ENCODE results near the gene AFG1L.

The AFG1L gene

GRCh38 chr6:108252055-108252454 lies 42.8 kb upstream of the AFG1L start:
- H3K9me3 ChIP-seq: no peaks in the 10 kb centered on the region
- H3K36me3 ChIP-seq: no peaks in the 10 kb centered on the region
- peaks cover 84 to 99% of the 10 kb centered on the region in 2 experiments for H3K4me1 ChIP-seq (ENCODE audit: control insufficient read depth in 1 of 2, insufficient read depth in 1 of 2, low read depth in 1 of 2, low read length in 1 of 2)
- TF ChIP-seq CTCF (IDR thresholded peaks at IDR 0.05): no peak
- no peak overlapping the region for H3K4me3 ChIP-seq (ENCODE audit: low read depth in 1 of 2, low read length in 1 of 2)
- no peak overlapping the region for H3K27ac ChIP-seq
- no peaks in the 10 kb centered on the region for H3K27me3 ChIP-seq

DNA sequence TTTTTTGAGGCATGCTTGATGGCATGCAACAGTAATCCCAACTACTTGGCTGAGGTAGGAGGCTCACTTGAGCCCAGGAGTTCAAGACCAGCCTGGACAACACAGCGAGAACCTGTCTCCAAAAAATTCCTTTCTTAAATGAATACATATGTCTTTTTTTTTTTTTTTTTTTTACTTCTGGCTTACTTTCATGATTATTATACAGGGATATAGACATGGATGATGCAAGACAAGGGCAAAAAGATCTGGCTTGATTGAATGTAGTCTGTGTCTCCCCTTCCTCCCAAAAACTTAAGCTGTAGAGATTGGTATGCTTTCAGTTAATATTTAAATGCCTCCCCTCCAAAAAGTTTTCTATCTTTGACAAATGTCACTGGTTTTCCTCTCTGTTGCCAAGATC lies 41.6 kb upstream of the AFG1L start:
- Histone ChIP-seq H3K9me3 (no peaks in the 10 kb centered on the region), H3K4me3 (ENCODE audit: low read depth in 1 of 2, low read length in 1 of 2) (no peak overlapping the region), H3K36me3 (no peaks in the 10 kb centered on the region), H3K27ac (peak overlapping the region; percentile 89), H3K4me1 (ENCODE audit: control insufficient read depth in 1 of 2, insufficient read depth in 1 of 2, low read depth in 1 of 2, low read length in 1 of 2) (peaks cover 85 to 100% of the 10 kb centered on the region in 2 experiments), H3K27me3 (no peaks in the 10 kb centered on the region)
- TF ChIP-seq CTCF (IDR thresholded peaks at IDR 0.05): no peak

GRCh38 chr6:108254433-108255410 lies 40.1 kb upstream of the AFG1L start:
- H3K36me3 ChIP-seq: no peaks in the 10 kb centered on the region
- peak overlapping the region; percentile 43 to 52 for H3K4me3 ChIP-seq (ENCODE audit: low read depth in 1 of 2, low read length in 1 of 2)
- no peaks in the 10 kb centered on the region for H3K27me3 ChIP-seq
- TF ChIP-seq CTCF (IDR thresholded peaks at IDR 0.05): no peak
- H3K4me1 ChIP-seq (ENCODE audit: control insufficient read depth in 1 of 2, insufficient read depth in 1 of 2, low read depth in 1 of 2, low read length in 1 of 2): peaks cover 94 to 100% of the 10 kb centered on the region in 2 experiments
- H3K27ac ChIP-seq: peak overlapping the region; percentile 89
- no peaks in the 10 kb centered on the region for H3K9me3 ChIP-seq

DNA sequence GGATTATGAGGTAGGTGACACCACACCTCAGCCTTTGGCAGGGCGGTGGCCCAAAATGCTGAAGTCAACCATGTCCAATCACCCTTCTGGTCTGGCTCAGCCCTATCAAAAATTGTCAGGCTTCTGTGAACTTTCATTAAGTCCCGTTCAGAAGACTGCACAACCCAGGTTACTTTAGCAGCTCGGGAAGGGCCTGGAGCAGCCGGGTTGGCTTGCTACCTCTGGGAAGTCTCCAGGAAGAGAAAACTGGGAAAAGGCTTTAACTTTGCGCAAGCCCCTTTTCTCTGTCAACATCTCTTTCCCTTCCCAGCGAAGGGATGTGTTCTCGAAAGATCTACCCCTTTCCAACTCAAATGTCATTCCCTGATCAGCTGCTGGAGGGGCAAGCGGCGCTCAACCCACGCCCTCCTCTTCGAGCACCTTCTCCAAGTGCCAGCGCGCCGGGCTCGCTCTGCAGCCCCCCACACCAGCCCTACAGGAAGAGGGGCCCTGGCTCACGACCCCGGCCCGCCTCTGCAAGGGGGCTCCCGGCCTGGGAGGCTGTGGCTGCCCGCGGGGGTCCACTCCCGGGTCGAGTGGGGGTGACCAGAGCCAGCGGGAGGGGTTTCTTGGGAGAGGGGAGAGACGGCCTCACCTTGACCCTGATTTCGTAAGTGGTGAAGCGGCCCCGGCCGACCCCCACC lies 34.6 kb upstream of the AFG1L start:
- TF ChIP-seq CTCF (IDR thresholded peaks at IDR 0.05): no peak
- peaks cover 58 to 59% of the 10 kb centered on the region in 2 experiments for H3K4me1 ChIP-seq (ENCODE audit: control insufficient read depth in 1 of 2, insufficient read depth in 1 of 2, low read depth in 1 of 2, low read length in 1 of 2)
- H3K9me3 ChIP-seq: no peaks in the 10 kb centered on the region
- H3K4me3 ChIP-seq (ENCODE audit: low read depth in 1 of 2, low read length in 1 of 2): peak overlapping the region; percentile 74 to 92
- no peaks in the 10 kb centered on the region for H3K27me3 ChIP-seq
- no peaks in the 10 kb centered on the region for H3K36me3 ChIP-seq
- peak overlapping the region; percentile 98 for H3K27ac ChIP-seq

DNA sequence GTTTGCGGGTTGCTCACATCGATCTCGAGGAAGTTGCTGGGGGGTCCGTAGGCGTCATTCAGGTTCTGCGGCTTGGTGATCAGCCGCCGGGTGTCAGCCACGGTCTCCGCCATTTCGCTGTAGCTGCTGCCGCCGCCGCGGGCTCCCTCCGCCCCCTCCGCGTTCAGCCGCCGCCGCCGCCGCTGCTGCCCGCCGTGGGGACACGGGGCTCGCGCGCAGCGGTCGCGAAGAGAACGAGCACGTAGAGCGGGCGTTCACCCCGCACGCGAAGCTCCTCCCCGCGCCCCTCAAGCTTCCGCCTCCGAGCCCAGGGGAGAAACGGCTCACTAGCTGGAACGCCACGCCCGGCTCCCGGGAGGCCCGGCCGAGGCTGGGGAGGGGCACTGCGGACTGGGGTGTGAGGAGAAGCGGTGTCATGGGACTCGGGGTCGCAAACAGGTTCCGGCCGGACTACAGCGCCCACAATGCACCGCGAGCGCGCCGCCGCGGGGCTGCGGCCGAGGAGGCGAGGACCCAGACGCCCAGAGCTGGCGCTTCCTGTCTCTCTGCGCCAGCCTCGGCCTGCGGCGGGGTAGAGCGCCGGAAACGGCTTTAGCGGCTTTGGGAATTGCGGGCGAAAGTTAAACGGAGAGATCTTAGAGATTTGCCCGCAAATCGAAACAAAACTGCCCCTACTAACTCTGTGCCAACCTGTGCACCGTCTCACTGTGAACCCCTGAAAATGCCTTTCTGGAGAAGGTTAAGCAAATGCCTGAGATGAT lies 33.9 kb upstream of the AFG1L start, which contains the start of gene SNX3:
SNX3 (minus strand) TSS at position 232 of the 761 bp plus-strand sequence; CDS start at position 113, 119 bp downstream.
- H3K4me1 ChIP-seq (ENCODE audit: control insufficient read depth in 1 of 2, insufficient read depth in 1 of 2, low read depth in 1 of 2, low read length in 1 of 2): peaks cover 50 to 52% of the 10 kb centered on the region in 2 experiments
- H3K36me3 ChIP-seq: no peaks in the 10 kb centered on the region
- H3K9me3 ChIP-seq: no peaks in the 10 kb centered on the region
- H3K27me3 ChIP-seq: no peaks in the 10 kb centered on the region
- H3K4me3 ChIP-seq (ENCODE audit: low read depth in 1 of 2, low read length in 1 of 2): peak within 1 kb of the TSS; percentile 74 to 92
- peak within 1 kb of the TSS; percentile 98 for H3K27ac ChIP-seq
- peak; percentile 58 for TF ChIP-seq CTCF (IDR thresholded peaks at IDR 0.05)
